Upper lobe of left lung (tissue), 6 donors: ENCODE data around the gene CTH. TPM values are rescaled to one million over a fixed set of nuclear protein-coding genes. Genes with fewer than 3 reads are reported as not detected.
"Not testable (repeated sequence)": the region's sequence is repeated elsewhere in the genome, so short reads cannot be mapped to it uniquely, and the experiment has no call there.

Experiments used
- ATAC-seq, 2 donors: fragments of 200-7000 bp; cut with Tn5 transposase; one replicate each; pipeline ENCODE4 v1.9.1; 2022; ENCODE audit warnings: mild to moderate bottlenecking in 2 of 2, moderate library complexity in 2 of 2; ENCODE audit not compliant: low FRiP score in 2 of 2
- DNase-seq, 2 donors: peaks; one replicate each; pipeline ENCODE4 v3.0.0-alpha.2; 2019 to 2020
- H3K27ac ChIP-seq, 4 donors: fragments of 200-600 bp; sonication (generic); one replicate each; pipeline ENCODE4 v1.5.1; 2016 to 2019
- H3K27me3 ChIP-seq, 4 donors: fragments of 200-600 bp; sonication (generic); one replicate each; pipeline ENCODE4 v1.5.1; 2017 to 2019
- H3K36me3 ChIP-seq, 4 donors: fragments of 200-600 bp; sonication (generic); one replicate each; pipeline ENCODE4 v1.5.1; 2016 to 2019
- H3K4me1 ChIP-seq, 4 donors: fragments of 200-600 bp; sonication (generic); one replicate each; pipeline ENCODE4 v1.5.1; 2018 to 2019
- H3K4me3 ChIP-seq, 4 donors: fragments of 200-600 bp; sonication (generic); one replicate each; pipeline ENCODE4 v1.5.1; 2017 to 2019; ENCODE audit warnings: mild to moderate bottlenecking in 2 of 4, moderate library complexity in 1 of 4
- H3K9me3 ChIP-seq, 4 donors: fragments of 200-600 bp; sonication (generic); one replicate each; pipeline ENCODE4 v1.5.1; 2018 to 2019
- CTCF ChIP-seq, 6 experiments: fragments of 450-650 bp in 4 of 6; fragments of 200-600 bp in 2 of 6; sonication (generic) in 2 of 6; IDR thresholded peaks; one replicate each; pipeline ENCODE4 v1.5.1; 2016 to 2019; ENCODE audit warnings: antibody characterized with exemption in 6 of 6
- EP300 ChIP-seq, 4 donors: sonication (generic); formaldehyde crosslinking; IDR thresholded peaks; one replicate each; pipeline ENCODE4 v1.5.1; 2017; ENCODE audit warnings: antibody characterized with exemption in 4 of 4, control low read depth in 2 of 4
- POLR2A ChIP-seq, 4 donors: fragments of 450-650 bp; IDR thresholded peaks; one replicate each; pipeline ENCODE4 v1.5.1; 2016 to 2017; ENCODE audit warnings: antibody characterized with exemption in 4 of 4, mild to moderate bottlenecking in 2 of 4
- POLR2AphosphoS5 ChIP-seq, 2 donors: sonication (generic); formaldehyde crosslinking; IDR thresholded peaks; one replicate each; pipeline ENCODE4 v1.5.1; 2017; ENCODE audit warnings: antibody characterized with exemption in 2 of 2
- WGBS, 2 donors: methylation state at CpG; one replicate each; pipeline ENCODE4 v1.1.5; 2017 to 2018; 5-methylcytosine and 5-hydroxymethylcytosine counted together
- total RNA-seq, 6 donors: library from RNA; depleted of rRNA in 4 of 6; stranded (reverse); fragments of >200 nt in 4 of 6; gene quantifications; one replicate each; pipeline versions ENCODE4 v1.1.0 to v1.2.1, GENCODE V29; 2016 to 2021
- donor health status: DM: no; HTN: no; CAD: no; lungs with moderate emphysema.
- donor health status: DM: no; HTN: yes; CAD: no; lungs with severe emphysema.

Gene CTH
- total RNA-seq, 6 donors from 2014 or later = 2.4 to 9.7 (median 5.9) TPM

DNA sequence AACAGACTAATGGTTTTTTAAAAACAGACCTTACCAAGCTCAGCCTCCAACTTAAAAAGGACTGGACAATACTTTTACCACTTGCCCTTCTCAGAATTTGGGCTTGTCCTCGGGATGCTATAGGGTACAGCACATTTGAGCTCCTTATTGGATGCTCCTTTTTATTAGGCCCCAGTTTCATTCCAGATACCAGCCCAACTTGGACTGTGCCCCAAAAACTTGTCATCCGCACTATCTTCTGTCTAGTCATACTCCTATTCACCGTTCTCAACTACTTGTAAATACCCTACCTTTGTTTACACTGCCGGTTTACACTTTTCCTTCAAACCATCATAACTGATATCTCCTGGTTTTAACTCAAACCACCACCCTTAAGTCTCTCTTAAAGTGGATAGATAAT, 38.6 kb upstream of the CTH start:
- Histone ChIP-seq H3K27me3 (no peaks in the 10 kb centered on the region), H3K36me3 (no peaks in the 10 kb centered on the region), H3K4me3 (no peak overlapping the region), H3K9me3 (no peaks in the 10 kb centered on the region), H3K27ac (no peak overlapping the region), H3K4me1 (no peaks in the 10 kb centered on the region)
- DNase-seq (no peak), ATAC-seq (no peak)
- no peak for TF ChIP-seq EP300 (IDR thresholded peaks at IDR 0.05)
- no peak for TF ChIP-seq POLR2AphosphoS5 (IDR thresholded peaks at IDR 0.05)
- TF ChIP-seq POLR2A (IDR thresholded peaks at IDR 0.05) = no peak
- 85 to 91% methylated on average over 4 of the region's 4 CpGs for WGBS, 2 donors

- H3K4me1 ChIP-seq, ATAC-seq, H3K9me3 ChIP-seq, H3K27me3 ChIP-seq, DNase-seq, H3K27ac ChIP-seq, H3K36me3 ChIP-seq, H3K4me3 ChIP-seq: not testable (repeated sequence)
- WGBS, 2 donors = 80 to 89% methylated on average over 2 of the region's 2 CpGs
Measured at GRCh38 chr1:70373580-70373979, 37.5 kb upstream of the CTH start.

DNA sequence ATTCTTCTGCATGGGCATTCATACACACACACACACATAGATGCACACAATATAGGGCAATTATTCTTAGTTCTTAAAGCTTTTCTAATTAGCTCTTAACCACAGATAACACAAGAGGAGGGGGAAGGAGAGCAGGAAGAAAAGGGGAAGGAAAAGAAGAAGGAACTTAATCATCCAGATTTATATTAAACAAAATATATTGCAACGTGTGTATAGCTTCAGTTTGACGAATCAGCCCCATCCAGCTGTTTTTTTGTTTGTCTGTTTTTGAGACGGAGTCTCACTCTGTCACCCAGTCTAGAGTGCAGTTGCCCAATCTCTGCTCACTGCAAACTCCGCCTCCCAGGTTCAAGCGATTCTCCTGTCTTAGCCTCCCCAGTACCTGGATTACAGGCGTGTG, 34.9 kb upstream of the CTH start:
- no peaks in the 10 kb centered on the region for H3K27me3 ChIP-seq
- no peaks in the 10 kb centered on the region for H3K4me1 ChIP-seq
- ATAC-seq (no peak), DNase-seq (no peak)
- no peaks in the 10 kb centered on the region for H3K9me3 ChIP-seq
- no peak for TF ChIP-seq EP300 (IDR thresholded peaks at IDR 0.05)
- TF ChIP-seq POLR2A (IDR thresholded peaks at IDR 0.05) = no peak
- no peak for TF ChIP-seq POLR2AphosphoS5 (IDR thresholded peaks at IDR 0.05)
- TF ChIP-seq CTCF (IDR thresholded peaks at IDR 0.05) = no peak
- WGBS, 2 donors = 71 to 74% methylated on average over 6 of the region's 6 CpGs
- no peak overlapping the region for H3K4me3 ChIP-seq
- no peak overlapping the region for H3K27ac ChIP-seq
- H3K36me3 ChIP-seq = no peaks in the 10 kb centered on the region

DNA sequence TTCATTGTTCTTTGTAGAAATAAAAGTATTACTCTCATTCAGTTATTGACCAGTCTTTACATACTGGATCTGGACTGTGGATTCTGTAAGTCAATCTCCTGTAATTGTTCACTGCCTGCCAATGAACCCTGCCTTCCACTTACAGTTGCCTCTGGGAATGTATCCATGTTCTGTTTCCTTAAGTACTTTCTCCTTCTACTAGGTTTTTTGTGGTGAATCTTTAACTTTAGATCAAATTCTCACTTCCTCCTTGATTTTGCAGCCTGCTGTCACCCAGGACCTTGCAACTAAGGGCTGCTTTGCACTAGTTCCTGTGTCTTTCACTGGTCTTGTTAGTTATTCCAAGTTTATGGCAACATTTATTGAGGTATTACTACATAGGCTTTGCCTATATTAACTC, 28.4 kb upstream of the CTH start:
- Histone ChIP-seq H3K27me3 (no peaks in the 10 kb centered on the region), H3K36me3 (no peaks in the 10 kb centered on the region), H3K4me3 (no peak overlapping the region), H3K27ac (no peak overlapping the region), H3K4me1 (no peaks in the 10 kb centered on the region), H3K9me3 (no peaks in the 10 kb centered on the region)
- no peak for ATAC-seq
- TF ChIP-seq POLR2A (IDR thresholded peaks at IDR 0.05) (no peak), CTCF (IDR thresholded peaks at IDR 0.05) (no peak), EP300 (IDR thresholded peaks at IDR 0.05) (no peak), POLR2AphosphoS5 (IDR thresholded peaks at IDR 0.05) (no peak)
- DNase-seq = no peak

DNA sequence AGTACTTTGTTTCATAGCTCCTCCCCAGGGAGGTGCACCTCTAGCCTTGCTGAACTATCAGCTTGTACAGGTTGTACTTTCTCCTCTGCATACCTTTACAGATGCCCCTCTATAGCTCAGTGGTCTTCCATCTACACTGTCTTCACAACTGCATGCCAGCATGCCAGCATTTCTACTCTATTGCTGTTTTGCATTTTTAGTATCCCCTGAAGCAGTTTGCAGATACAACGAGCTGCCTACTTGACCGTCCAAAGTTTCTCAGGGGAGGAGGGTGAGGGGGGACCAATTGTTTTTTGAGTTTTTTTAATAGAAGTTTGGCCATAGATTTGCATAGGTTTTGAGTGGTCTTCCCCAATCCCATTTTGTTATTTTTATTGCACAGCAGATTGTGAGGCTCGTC, 27.6 kb upstream of the CTH start:
- no peaks in the 10 kb centered on the region for H3K9me3 ChIP-seq
- H3K27ac ChIP-seq = no peak overlapping the region
- H3K36me3 ChIP-seq = no peaks in the 10 kb centered on the region
- no peak for ATAC-seq
- DNase-seq = no peak
- no peaks in the 10 kb centered on the region for H3K4me1 ChIP-seq
- 76 to 80% methylated on average over 3 of the region's 3 CpGs for WGBS, 2 donors
- TF ChIP-seq CTCF (IDR thresholded peaks at IDR 0.05) (no peak), POLR2A (IDR thresholded peaks at IDR 0.05) (no peak), POLR2AphosphoS5 (IDR thresholded peaks at IDR 0.05) (no peak), EP300 (IDR thresholded peaks at IDR 0.05) (no peak)
- no peak overlapping the region for H3K4me3 ChIP-seq
- no peaks in the 10 kb centered on the region for H3K27me3 ChIP-seq

- Histone ChIP-seq H3K4me3 (no peak overlapping the region), H3K4me1 (no peaks in the 10 kb centered on the region), H3K27me3 (no peaks in the 10 kb centered on the region), H3K27ac (no peak overlapping the region), H3K36me3 (no peaks in the 10 kb centered on the region), H3K9me3 (no peaks in the 10 kb centered on the region)
- WGBS, 2 donors = 96 to 98% methylated on average over 2 of the region's 2 CpGs
- DNase-seq = no peak
- TF ChIP-seq POLR2A (IDR thresholded peaks at IDR 0.05) (no peak), CTCF (IDR thresholded peaks at IDR 0.05) (no peak), EP300 (IDR thresholded peaks at IDR 0.05) (no peak), POLR2AphosphoS5 (IDR thresholded peaks at IDR 0.05) (no peak)
- ATAC-seq = no peak
Measured at GRCh38 chr1:70384542-70384941, 26.5 kb upstream of the CTH start.
